HG03469 (cell line): Measurements from ENCODE around the gene FCHO2.

ENCODE experiments used
- ATAC-seq: cut with Tn5 transposase; IDR thresholded peaks from one replicate; pipeline ENCODE4 v1.9.1; 2021; ENCODE audit warnings: mild to moderate bottlenecking, moderate library complexity, moderate number of reproducible peaks; ENCODE audit not compliant: unreplicated experiment

The FCHO2 gene

DNA sequence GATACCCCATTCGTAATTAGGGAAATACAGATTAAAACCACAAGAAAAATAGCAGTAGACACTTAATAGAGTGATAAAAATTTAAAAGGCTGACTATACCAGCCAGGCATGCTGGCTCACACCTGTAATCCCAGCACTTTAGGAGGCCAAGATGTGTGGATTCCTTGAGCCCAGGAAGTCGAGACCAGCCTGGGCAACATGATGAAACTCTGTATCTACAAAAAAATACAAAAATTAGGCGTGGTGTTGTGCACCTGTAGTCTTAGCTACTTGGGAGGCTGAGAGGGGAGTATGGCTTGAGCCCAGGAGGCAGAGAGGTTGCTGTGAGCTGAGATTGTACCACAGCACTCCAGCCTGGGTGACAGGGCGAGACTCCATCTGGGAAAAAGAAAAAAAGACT lies 72.0 kb downstream of the FCHO2 start:
- ATAC-seq, result no peak

DNA sequence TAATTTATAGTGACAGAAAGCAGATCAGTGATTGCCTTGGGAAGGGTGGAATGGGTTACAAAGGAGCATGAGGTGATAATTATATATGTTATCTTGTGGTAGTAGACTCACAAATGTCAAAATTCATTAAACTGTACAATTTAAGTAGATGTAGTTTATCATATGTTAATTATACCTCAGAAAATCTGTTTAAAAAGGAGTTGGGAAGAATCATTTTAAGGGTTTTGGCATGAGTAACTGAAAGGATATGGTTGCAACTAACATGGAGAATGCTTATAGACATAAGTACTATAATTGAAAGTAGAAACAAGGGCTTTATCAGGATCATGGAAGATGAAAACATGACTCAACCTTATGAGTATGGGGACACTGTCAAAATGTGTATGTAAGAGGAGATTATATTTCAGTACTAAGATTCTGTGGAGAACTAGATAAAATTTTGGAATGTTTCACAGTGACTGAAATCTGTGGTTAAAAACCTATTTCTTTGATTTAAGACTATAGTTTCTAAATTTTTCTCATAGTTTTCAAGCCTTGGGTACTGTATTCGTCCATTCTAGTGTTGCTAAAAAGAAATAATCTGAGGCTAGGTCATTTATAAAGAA lies 73.3 kb downstream of the FCHO2 start:
- no peak for ATAC-seq

DNA sequence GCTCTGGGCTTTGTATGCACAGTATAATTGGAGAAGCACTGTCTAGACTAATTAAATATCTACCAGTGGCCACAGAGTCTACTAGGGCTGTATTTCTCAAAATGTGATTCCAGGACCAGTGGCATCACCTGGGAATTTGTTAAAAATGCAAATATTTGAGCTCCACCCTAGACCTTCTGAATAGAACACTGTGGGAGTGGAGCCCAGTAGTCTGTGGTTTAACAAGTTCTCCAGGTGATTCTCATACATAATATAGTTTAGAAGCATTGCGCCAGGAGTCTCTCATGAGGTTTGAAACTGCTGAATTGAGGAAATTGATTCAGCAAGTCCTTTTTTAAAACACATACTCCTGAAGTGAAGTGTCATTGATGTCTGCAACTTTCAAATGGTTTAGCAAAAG lies 74.7 kb downstream of the FCHO2 start:
- ATAC-seq, result no peak

DNA sequence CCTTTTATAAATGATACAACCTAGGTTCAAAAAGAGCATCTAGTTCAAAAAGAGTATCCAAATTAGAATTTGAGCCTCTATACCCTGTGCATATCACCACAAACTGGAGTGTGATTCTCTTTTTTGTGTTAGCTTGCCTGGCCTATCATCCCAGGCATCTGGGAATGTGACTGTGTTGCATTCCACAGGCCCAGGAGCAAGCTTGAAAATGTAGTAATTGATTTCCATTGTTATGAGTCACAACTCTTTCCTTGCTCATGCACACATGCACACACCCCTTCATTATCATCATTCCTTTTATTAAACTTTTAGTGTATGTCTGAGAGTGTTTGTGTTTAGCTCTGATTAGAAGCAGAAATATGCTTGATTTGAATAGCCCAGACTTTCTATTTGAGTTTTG lies 75.2 kb downstream of the FCHO2 start:
- ATAC-seq, result no peak

DNA sequence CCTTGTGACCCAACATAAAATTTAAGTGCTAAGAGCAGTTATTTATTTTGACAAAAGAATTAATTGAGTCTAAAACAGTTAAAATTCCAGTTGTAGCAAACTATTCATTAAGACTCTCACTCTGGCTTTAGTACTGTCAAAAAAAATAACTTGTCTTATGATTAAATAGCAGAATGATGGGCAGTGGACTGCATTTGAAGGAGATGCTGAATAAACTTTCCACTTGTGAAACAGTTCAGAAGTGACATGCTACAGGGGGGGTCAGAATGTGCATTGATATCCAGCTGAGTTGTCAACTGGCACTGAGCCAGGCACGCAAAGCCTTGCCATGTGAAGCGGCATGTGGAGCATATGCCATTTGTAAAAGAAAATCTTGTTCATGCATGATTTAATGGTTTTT lies 76.0 kb downstream of the FCHO2 start:
- ATAC-seq, result no peak

DNA sequence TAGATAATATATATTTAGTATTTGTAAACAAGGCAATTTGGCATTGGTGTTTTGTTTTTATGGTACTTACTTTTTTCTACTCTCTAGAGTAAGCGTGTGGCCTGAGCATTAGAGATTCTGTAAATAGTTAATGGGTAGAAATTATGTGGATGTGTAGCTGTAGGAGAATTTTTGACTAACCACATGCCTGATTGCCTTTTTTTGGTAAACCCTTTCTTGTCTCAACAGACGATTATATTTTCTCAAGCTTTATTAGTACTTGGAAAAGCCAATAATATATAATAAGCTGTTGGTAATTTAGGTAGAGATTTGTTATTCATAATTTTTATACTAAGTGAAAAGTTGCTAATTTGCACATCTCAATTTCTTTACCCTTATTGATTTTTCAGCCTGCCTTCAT lies 76.8 kb downstream of the FCHO2 start:
- no peak for ATAC-seq

DNA sequence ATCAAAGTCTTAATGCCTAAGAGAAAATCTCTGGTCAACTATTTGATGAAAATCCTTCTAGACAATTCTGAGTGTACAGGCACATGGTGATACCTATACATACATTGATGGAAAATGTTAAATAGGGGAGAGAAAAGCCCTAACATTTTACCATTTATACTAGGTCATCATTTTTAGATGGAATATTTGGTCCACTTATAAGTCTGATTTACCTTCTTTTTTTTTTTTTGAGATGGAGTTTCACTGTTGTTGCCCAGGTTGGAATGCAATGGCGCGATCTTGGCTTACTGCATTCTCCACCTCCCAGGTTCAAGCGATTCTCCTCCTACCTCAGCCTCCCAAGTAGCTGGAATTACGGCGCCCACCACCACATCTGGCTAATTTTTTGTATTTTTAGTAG lies 81.7 kb downstream of the FCHO2 start:
- no peak for ATAC-seq

DNA sequence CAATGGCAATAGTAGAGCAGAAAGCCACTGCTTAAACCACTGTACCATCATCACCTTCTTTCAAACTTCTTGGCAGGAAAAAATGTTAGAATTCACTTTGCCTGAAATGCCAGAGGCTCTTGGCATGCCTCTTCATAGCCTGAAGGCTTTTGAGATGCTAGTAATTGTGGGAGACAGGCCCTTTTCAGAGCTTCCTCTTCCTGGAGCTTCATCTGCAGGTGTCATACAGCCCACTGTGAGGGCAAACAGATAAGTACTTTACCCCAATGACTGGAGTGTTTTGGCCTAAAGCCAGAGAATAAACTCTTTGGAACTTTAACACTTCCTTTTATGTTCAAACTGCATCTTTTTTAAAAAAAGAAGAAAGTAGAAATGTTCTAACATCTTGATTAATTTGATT lies 83.2 kb downstream of the FCHO2 start:
- ATAC-seq, result no peak

DNA sequence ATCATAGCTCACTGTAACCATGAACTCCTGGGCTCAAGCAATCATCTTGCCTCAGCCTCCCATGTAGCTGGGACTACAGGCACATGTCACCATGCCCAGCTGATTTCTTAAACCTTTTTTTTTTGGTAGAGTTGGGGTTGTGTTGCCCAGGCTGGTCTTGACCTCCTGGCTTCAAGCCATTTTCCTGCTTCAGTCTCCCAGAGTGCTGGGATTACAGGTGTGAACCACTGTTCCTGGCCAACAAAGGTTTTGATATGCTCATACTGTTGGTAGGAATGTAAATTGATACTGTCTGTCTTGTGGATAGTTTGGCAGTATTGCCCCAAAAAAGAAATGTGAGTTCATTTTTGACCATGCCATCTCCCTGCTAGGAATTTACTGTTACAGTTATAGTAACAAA lies 87.2 kb downstream of the FCHO2 start:
- no peak for ATAC-seq

DNA sequence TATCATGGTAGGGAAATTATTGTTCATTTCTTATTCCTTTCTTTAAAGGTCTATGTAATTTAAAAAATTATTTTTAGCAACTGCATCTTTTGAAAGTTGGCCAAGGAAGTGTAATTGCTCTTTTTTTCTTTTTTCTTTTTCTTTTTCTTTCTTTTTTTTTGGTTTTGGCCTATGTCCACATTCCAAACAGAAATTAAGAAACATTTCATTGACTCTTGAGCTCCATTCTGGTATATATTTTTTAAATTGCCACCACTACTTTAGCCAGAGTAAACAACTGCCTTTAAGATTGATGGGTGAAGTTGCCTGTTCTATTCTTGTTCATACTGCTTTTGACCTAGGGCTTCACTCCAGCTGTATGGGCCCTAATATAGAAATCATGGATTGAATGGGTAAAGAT lies 88.7 kb downstream of the FCHO2 start:
- no peak for ATAC-seq

DNA sequence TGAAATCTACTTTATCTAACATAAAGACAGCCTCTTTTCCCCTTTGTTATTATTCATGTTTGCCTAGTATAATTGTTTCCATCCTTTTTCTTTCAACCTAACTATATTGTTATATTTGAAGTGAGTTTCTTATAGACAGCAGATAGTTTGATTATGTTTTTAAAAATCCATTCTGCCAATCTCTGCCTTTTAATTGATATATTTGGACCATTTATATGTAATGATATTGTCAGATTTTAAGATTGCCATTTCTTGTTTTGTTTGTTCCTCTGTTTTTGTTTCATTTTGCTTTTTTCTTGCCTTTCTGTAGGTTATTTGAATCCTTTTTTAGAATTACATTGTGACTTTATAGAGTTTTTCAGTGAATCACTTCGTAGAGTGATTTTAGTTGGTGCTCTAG lies 89.8 kb downstream of the FCHO2 start:
- ATAC-seq, result no peak

DNA sequence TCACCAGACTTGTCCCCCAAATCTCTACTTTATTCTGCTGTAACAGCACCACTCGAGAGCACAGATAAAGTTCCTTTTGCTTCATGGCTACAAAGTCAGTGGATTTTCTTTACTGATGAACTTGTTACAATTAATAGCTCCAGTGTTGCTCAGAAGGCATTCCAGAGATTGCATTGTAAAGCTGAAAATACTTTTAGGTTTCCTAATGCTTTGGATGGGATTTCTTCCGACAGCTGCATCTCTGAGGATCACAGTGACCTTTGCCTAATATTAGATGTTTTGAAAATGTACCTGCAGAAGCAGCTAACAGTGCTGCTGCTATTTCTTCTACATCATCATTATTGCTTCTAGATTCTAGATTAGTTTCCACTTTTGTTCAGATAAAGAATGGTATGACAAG lies 105.8 kb downstream of the FCHO2 start:
- ATAC-seq, result no peak

DNA sequence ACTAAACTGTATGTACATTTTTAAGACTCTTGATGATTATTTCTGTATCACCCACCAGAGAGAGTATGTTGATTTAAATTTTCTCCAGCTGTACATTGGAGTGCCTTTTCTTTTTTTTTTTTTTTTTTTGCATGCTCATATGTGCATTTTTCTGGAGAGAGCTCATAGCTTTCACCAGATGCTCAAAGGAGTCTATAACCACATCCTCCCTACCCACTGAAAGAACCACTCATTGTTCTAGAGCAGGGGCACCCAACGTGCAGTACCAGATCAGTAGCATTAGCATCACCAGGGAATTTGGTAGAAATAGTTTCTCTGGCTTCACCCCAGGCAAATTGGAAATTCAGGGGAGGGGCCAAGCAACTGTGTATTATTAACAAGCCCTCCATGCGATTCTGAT lies 110.6 kb downstream of the FCHO2 start:
- no peak for ATAC-seq

DNA sequence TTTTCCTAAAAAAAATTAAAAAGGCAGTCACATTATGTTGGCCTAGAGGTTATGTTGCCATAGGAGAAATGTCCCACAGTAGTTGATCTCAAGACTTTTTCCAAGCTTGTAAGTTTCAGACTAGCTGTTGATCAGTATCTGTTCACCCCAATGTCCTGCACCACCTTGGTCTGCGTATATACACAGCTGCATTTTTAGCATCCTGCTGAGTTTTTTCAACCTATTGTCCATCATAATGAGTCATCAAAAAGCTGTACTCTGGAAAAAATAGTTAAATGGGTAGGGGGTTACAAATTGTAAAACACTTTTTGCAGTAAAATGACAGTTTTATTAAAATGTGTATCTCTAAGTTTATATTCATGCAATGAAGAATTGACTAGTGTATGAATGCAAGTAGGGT lies 111.4 kb downstream of the FCHO2 start:
- no peak for ATAC-seq

DNA sequence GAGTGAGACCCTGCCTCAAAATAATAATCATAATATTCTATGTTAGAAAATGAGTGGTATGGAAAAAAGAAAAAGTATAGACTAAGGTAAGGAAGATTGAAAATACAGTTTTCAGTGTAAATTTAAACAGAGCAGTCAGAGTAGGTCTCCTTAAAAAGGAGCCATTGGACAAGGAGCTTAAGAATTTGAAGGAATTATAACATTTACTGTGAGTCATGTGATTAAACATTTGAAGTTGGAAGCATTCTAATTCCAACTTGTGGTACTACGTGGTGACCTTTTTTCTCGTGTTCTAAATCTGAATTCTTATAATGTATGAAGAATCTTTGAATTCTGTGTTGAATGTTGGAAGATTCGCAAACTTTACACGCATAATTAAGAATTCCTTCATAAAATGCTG lies 125.3 kb downstream of the FCHO2 start:
- ATAC-seq, result no peak

DNA sequence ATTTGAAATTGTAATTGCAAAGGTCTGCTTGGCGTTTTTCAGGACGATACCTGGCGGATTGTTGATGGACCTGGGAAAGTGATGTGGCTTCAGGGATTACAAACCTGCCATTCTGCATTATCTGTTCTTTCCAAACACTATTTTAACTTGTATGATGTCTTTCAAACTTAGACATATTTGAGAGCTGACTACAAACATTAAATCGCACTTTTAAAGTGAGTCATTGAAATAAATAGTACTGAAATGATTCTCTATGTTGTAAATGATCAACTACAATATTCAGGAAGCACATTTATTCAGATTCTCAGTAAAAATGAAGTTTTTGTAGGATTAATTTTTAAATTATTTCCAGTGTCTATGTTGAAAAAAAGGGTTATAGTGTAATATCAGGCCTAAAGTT lies 132.2 kb downstream of the FCHO2 start:
- ATAC-seq, result no peak

DNA sequence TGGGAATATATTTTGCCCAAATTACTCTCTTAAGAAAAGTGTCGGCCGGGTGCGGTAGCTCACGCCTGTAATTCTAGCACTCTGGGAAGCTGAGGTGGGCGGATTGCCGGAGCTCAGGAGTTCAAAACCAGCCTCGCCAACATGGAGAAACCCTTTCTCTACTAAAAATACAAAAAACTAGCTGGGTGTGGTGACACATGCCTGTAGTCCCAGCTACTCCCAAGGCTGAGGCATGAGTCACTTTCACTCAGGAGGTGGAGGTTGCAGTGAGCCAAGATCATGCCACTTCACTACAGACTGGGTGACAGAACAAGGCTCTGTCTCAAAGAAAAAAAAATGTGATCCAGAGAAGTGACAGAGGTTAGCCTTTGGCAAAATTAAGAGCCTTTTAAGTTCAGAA lies 138.1 kb downstream of the FCHO2 start:
- ATAC-seq, result no peak

DNA sequence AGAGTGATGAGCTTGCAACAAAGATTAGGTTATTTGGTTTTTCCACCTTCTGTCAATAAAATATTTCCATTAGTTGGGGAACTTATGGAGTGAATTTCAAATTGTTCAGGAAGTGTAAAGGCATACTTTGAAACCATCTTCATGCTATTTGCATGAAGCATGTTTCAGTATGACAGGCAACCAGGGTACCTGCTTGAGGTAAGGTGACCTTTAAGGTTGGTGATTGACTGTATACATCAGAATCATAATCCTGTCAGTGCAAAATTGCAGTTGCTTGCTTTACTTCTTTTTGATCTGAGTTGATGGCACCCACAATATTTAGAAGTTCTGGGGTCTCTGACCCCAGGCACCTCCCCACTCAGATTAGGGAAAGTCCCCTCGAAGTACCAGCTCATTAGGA lies 138.6 kb downstream of the FCHO2 start:
- ATAC-seq, result no peak

DNA sequence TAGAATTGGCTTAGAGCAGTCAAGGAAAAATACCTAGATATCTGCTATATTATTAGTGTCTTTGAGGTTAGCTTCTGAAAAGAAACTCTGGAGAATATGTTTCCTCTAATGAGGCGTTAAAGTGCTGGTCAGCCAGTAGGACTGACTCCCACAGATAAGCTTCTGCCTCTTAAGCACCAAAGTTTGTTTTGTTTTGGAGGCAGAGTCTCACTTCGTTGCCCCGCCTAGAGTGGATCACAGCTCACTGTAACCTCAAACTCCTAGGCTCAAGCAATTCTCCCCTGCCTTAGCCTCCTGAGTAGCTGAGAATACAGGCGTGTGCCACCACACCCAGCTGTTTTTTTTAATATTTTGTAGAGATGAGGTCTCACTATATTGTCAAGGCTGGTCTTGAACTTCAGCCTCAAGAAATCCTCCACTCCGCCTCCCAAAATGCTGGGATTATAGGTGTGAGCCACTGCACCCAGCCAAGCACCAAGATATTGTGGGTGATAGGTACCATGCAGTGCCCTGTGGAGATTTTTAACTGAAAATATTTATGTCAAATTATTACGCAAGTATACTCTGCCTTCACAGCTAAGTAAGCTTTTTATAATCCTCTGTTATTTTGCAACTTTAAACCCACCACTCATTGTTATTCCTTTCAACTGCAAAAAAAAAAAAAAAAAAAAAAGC lies 139.9 kb downstream of the FCHO2 start:
- ATAC-seq, result no peak

DNA sequence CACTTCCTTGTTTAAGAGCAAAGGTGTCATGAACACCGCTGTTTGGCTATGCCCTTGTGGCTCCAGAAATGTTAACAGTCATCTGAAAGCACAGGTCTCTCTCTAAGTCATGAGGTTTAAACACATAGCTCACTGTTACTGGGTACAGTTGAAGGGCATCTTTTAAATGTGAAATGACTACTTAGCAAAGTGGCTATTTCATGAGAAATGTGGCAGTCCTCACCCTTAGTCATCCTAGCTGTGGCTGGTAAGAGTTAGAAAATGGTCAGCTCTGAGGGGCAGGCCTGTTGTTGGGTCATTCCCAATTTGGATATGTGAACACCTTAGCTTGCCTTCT lies 140.4 kb downstream of the FCHO2 start:
- no peak for ATAC-seq

DNA sequence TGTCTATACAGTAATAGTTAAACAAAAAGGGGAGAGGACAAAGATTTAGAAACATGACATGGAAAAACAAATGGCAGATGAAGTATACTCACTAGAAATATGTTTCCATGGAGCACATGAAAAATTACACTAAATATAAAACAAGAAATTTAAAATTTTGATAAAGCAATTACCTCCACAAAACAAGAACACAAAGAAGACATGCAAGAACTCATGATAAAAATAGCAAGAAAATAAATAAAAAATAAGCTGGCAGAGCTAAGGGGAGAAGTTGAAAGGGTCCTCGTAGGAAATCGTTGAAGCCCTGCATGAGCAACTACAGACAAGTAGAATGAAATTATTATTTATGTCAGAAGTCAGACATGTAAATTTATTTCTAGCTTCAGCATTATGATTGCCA lies 141.9 kb downstream of the FCHO2 start:
- no peak for ATAC-seq

DNA sequence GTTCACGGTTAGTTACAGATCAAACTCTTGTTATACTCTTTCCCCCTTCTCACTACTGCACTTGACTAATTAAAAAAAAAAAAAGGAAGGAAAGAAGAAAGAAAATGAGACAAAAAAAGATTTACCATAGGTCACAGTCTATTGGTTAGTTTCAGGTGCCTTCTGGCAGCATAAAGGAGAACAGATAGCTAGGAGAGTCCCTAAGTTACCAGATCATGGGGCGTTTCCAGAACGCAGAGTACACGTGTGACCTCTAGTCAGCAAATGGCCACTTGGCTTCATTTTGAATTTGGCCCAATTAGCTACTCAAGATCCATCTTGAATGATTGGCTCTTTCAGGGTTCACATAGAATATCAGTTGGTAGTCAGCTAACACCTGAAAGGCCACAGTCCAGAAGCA lies 144.3 kb downstream of the FCHO2 start:
- ATAC-seq, result no peak

DNA sequence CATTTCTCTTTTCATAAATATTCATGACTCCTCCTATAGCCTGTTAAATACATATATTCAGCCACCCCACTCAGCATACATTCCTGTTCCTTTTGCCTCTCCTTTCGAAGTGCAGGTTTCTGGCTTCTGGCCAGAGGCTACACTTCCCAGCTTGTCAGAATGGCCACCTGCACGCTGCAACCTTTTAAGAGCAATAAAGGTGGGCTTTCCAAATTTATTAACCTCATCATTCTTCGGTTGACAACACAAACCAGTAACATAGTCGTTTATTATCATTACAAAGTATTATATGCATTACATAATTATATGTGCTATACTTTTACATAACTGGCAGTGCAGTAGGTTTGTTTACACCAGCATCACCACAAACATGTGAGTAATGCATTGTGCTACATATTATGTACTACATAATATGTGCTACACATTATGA lies 148.0 kb downstream of the FCHO2 start:
- no peak for ATAC-seq
